HL-60/S4 treated with phorbol 12-myristate 13-acetate at 8.2 ng/mL for 4 days and 3 days (cell line): Measurements from ENCODE around the gene ZNF14.
"Not testable (repeated sequence)": the region's sequence is repeated elsewhere in the genome, so short reads cannot be mapped to it uniquely, and the experiment has no call there.

Experiments used
- in situ Hi-C: fragments of 300-500 bp; cut with MboI; formaldehyde crosslinking; loops from 2 replicates; pipeline ENCODE4 v1.15.0; 2022; ENCODE audit warnings: low sequenced_read_pairs

Gene ZNF14

GRCh38 chr19:19732579-19733501, at the start of gene ZNF14:
Gene ZNF14, minus strand, starts transcription at chr19:19733112. Its CDS starts 154 bp downstream, at chr19:19732958.
- in situ Hi-C loops, result no loop called here

- in situ Hi-C loops, result not testable (repeated sequence)
These were observed 48.9 kb upstream of the ZNF14 start for GRCh38 chr19:19781791-19782190.

- in situ Hi-C loops, result no loop called here
These were observed 45.8 kb upstream of the ZNF14 start for GRCh38 chr19:19778666-19779065.

GRCh38 chr19:19777692-19778091, 44.8 kb upstream of the ZNF14 start:
- in situ Hi-C loops, result no loop called here

GRCh38 chr19:19776206-19777008, 43.5 kb upstream of the ZNF14 start:
- in situ Hi-C loops, result no loop called here

GRCh38 chr19:19775891-19776205, 42.9 kb upstream of the ZNF14 start:
- in situ Hi-C loops, result no loop called here

GRCh38 chr19:19774354-19775033, 41.6 kb upstream of the ZNF14 start:
- in situ Hi-C loops, result no loop called here

- in situ Hi-C loops, result not testable (repeated sequence)
These were observed 39.1 kb upstream of the ZNF14 start for GRCh38 chr19:19771963-19772362.

- in situ Hi-C loops, result not testable (repeated sequence)
These were observed 37.1 kb upstream of the ZNF14 start for GRCh38 chr19:19769971-19770370.

- in situ Hi-C loops, result no loop called here
These were observed 25.3 kb upstream of the ZNF14 start for GRCh38 chr19:19758164-19758563.

- in situ Hi-C loops, result no loop called here
These were observed 20.0 kb upstream of the ZNF14 start for GRCh38 chr19:19752760-19753403.

- in situ Hi-C loops, result no loop called here
These were observed 18.9 kb upstream of the ZNF14 start for GRCh38 chr19:19751846-19752245.

- in situ Hi-C loops, result no loop called here
These were observed 18.2 kb upstream of the ZNF14 start for GRCh38 chr19:19750842-19751790.

- in situ Hi-C loops, result no loop called here
These were observed 17.3 kb upstream of the ZNF14 start for GRCh38 chr19:19749908-19750841.

- in situ Hi-C loops, result no loop called here
These were observed 16.4 kb upstream of the ZNF14 start for GRCh38 chr19:19749117-19749907.

- in situ Hi-C loops, result no loop called here
These were observed 15.5 kb upstream of the ZNF14 start for GRCh38 chr19:19748249-19748938.
